GM23338 (cell line): Measurements from ENCODE around the gene CELSR1. TPM values are rescaled to one million over a fixed set of nuclear protein-coding genes. Genes with fewer than 3 reads are reported as not detected.

Experiments used
- ATAC-seq: fragments of 200-7000 bp; cut with Tn5 transposase; 3 replicates; pipeline ENCODE4 v1.9.1; 2020
- DNase-seq: peaks from one replicate; pipeline ENCODE4 v3.0.0-alpha.2; 2015; ENCODE audit warnings: low spot score
- H2AFZ ChIP-seq: fragments of 200-600 bp; sonication (generic); 2 replicates; pipeline ENCODE4 v1.8.0; 2016; ENCODE audit warnings: antibody characterized with exemption, mild to moderate bottlenecking, moderate library complexity
- H3F3A ChIP-seq: fragments of 200-600 bp; sonication (generic); replicated peaks from 2 replicates; pipeline ENCODE4 v1.8.0; 2017; ENCODE audit warnings: antibody characterized with exemption, mixed run types, low read depth
- H3K27ac ChIP-seq: fragments of 200-600 bp; sonication (generic); 2 replicates; pipeline ENCODE4 v1.6.1; 2016; ENCODE audit warnings: low read depth
- H3K27me3 ChIP-seq: fragments of 200-600 bp; sonication (generic); 2 replicates; pipeline ENCODE4 v1.8.0; 2016; ENCODE audit warnings: mild to moderate bottlenecking, mixed run types, moderate library complexity; ENCODE audit not compliant: insufficient read depth
- H3K36me3 ChIP-seq: fragments of 200-600 bp; sonication (generic); 2 replicates; pipeline ENCODE4 v1.8.0; 2016; ENCODE audit warnings: mild to moderate bottlenecking; ENCODE audit not compliant: insufficient read depth
- H3K4me1 ChIP-seq: fragments of 200-600 bp; sonication (generic); 2 replicates; pipeline ENCODE4 v1.8.0; 2016; ENCODE audit warnings: mild to moderate bottlenecking, moderate library complexity; ENCODE audit not compliant: insufficient read depth
- H3K4me2 ChIP-seq: fragments of 200-600 bp; sonication (generic); 2 replicates; pipeline ENCODE4 v1.7.1; 2017; ENCODE audit warnings: mixed run types
- H3K4me3 ChIP-seq: fragments of 200-600 bp; sonication (generic); 2 replicates; pipeline ENCODE4 v1.6.1; 2016; ENCODE audit warnings: mixed run types
- H3K79me2 ChIP-seq: fragments of 200-600 bp; sonication (generic); replicated peaks from 2 replicates; pipeline ENCODE4 v1.8.0; 2017; ENCODE audit warnings: mild to moderate bottlenecking; ENCODE audit not compliant: insufficient read depth
- H3K9me2 ChIP-seq: fragments of 200-600 bp; sonication (generic); 2 replicates; pipeline ENCODE4 v1.8.0; 2017; ENCODE audit not compliant: insufficient read depth
- H4K20me1 ChIP-seq: fragments of 200-600 bp; sonication (generic); replicated peaks from 2 replicates; pipeline ENCODE4 v1.8.0; 2017; ENCODE audit warnings: mild to moderate bottlenecking; ENCODE audit not compliant: insufficient read depth
- H3K27ac Mint-ChIP-seq: 2 replicates; pipeline ENCODE4 v1.8.0; 2020; ENCODE audit warnings: inconsistent platforms, mild to moderate bottlenecking, moderate library complexity, mixed read lengths
- H3K27me3 Mint-ChIP-seq: 3 replicates; pipeline ENCODE4 v1.8.0; 2022; ENCODE audit warnings: low read depth, mild to moderate bottlenecking, moderate library complexity, mixed read lengths, inconsistent platforms; ENCODE audit not compliant: insufficient read depth, poor library complexity
- H3K36me3 Mint-ChIP-seq: 3 replicates; pipeline ENCODE4 v1.8.0; 2021; ENCODE audit warnings: low read depth, mild to moderate bottlenecking, inconsistent platforms, moderate library complexity, mixed read lengths
- H3K4me1 Mint-ChIP-seq: 3 replicates; pipeline ENCODE4 v1.8.0; 2020; ENCODE audit warnings: mild to moderate bottlenecking, inconsistent platforms, mixed read lengths
- H3K4me3 Mint-ChIP-seq: 3 replicates; pipeline ENCODE4 v1.8.0; 2021; ENCODE audit warnings: moderate library complexity, mild to moderate bottlenecking, inconsistent platforms, mixed read lengths
- H3K9me3 Mint-ChIP-seq: 3 replicates; pipeline ENCODE4 v1.8.0; 2020; ENCODE audit warnings: moderate library complexity, mild to moderate bottlenecking, inconsistent platforms, mixed read lengths
- CREB1 ChIP-seq: fragments of 250-450 bp; sonication (Bioruptor Pico); IDR thresholded peaks from 2 replicates; pipeline ENCODE4 v1.5.0; 2020; ENCODE audit warnings: low read depth, mild to moderate bottlenecking, moderate library complexity
- CTCF ChIP-seq, 2 experiments: fragments of 200-600 bp in 1 of 2; sonication (generic) in 1 of 2; conservative IDR thresholded peaks; 2 replicates each; pipeline versions ENCODE4 v1.5.1 to v1.6.1; 2016 to 2017; ENCODE audit warnings: antibody characterized with exemption in 2 of 2, low read depth in 2 of 2, mild to moderate bottlenecking in 2 of 2, moderate library complexity in 1 of 2
- ETS1 ChIP-seq: IDR thresholded peaks from 2 replicates; pipeline ENCODE4 v1.6.1; 2016; ENCODE audit warnings: antibody characterized with exemption
- EZH2 ChIP-seq: fragments of 200-600 bp; sonication (generic); IDR thresholded peaks from one replicate; pipeline ENCODE4 v1.8.0; 2017; ENCODE audit warnings: antibody characterized with exemption, mild to moderate bottlenecking, low read depth; ENCODE audit not compliant: unreplicated experiment
- EZH2phosphoT487 ChIP-seq: fragments of 200-600 bp; sonication (generic); IDR thresholded peaks from one replicate; pipeline ENCODE4 v1.8.1; 2018; ENCODE audit warnings: antibody characterized with exemption; ENCODE audit not compliant: unreplicated experiment
- JUNB ChIP-seq: IDR thresholded peaks from one replicate; pipeline ENCODE4 v1.6.1; 2016; ENCODE audit warnings: antibody characterized with exemption; ENCODE audit not compliant: unreplicated experiment
- NANOG ChIP-seq: IDR thresholded peaks from 2 replicates; pipeline ENCODE4 v1.6.1; 2016; ENCODE audit warnings: antibody characterized with exemption, borderline replicate concordance
- POLR2AphosphoS5 ChIP-seq: IDR thresholded peaks from 2 replicates; pipeline ENCODE4 v1.6.1; 2016; ENCODE audit warnings: antibody characterized with exemption, low read depth
- REST ChIP-seq: IDR thresholded peaks from one replicate; pipeline ENCODE4 v1.6.1; 2018; ENCODE audit warnings: antibody characterized with exemption; ENCODE audit not compliant: unreplicated experiment
- STAT1 ChIP-seq: IDR thresholded peaks from one replicate; pipeline ENCODE4 v1.6.1; 2016; ENCODE audit warnings: antibody characterized with exemption; ENCODE audit not compliant: unreplicated experiment
- ZNF114 ChIP-seq: fragments of 250-450 bp; sonication (Bioruptor Pico); IDR thresholded peaks from 2 replicates; pipeline ENCODE4 v1.5.0; 2020; ENCODE audit warnings: mild to moderate bottlenecking, moderate library complexity
- ZNF331 ChIP-seq: fragments of 250-450 bp; sonication (Bioruptor Pico); IDR thresholded peaks from 2 replicates; pipeline ENCODE4 v1.5.0; 2020; ENCODE audit warnings: low read depth, mild to moderate bottlenecking, moderate library complexity
- ZNF462 ChIP-seq: fragments of 250-450 bp; sonication (Bioruptor Pico); IDR thresholded peaks from 2 replicates; pipeline ENCODE4 v1.5.0; 2020; ENCODE audit warnings: mild to moderate bottlenecking, moderate library complexity
- polyA plus RNA-seq: library from polyadenylated mRNA; unstranded; fragments of >200 nt; fragmentation: Nextera tagmentation; extraction: Ambion mirVana; gene quantifications from 2 replicates; pipeline ENCODE4 v1.2.1, GENCODE V29; 2016
- total RNA-seq: library from RNA; depleted of rRNA; stranded (reverse); fragments of >200 nt; shearing (Covaris generic); gene quantifications from 2 replicates; pipeline ENCODE4 v1.2.3, GENCODE V29; 2014

Gene CELSR1
- total and polyA plus RNA-seq, 2 experiments from 2014 or later, result 4.8 to 20.4 TPM

GRCh38 chr22:46490538-46490937 lies 46.9 kb downstream of the CELSR1 start:
- peaks cover 16% of the 10 kb centered on the region for H3K27me3 Mint-ChIP-seq
- H3K4me1 Mint-ChIP-seq, result peaks cover 16% of the 10 kb centered on the region
- no peak for ATAC-seq
- H3K4me2 ChIP-seq, result no peak overlapping the region
- no peak overlapping the region for H2AFZ ChIP-seq
- H3K36me3 Mint-ChIP-seq, result no peaks in the 10 kb centered on the region
- H3K27ac Mint-ChIP-seq, result no peak overlapping the region
- no peak overlapping the region for H3K4me3 ChIP-seq
- no peaks in the 10 kb centered on the region for H3K9me2 ChIP-seq
- no peaks in the 10 kb centered on the region for H3K4me1 ChIP-seq
- no peak overlapping the region for H3K27ac ChIP-seq
- H3K36me3 ChIP-seq, result no peaks in the 10 kb centered on the region
- H4K20me1 ChIP-seq, result no peaks in the 10 kb centered on the region
- TF ChIP-seq POLR2AphosphoS5, result no peak
- no peak for TF ChIP-seq STAT1
- no peak for TF ChIP-seq REST
- no peak for TF ChIP-seq JUNB
- TF ChIP-seq CTCF (conservative IDR thresholded peaks at IDR 0.05; ENCODE audit: low read depth in 2 of 2), result no peak
- no peak for TF ChIP-seq EZH2phosphoT487
- TF ChIP-seq ETS1, result no peak
- no peak for TF ChIP-seq ZNF114
- TF ChIP-seq ZNF462 (CRISPR knock-in tag), result no peak
- no peak for TF ChIP-seq NANOG
- TF ChIP-seq CREB1 (CRISPR knock-in tag), result no peak
- no peak for TF ChIP-seq ZNF331 (CRISPR knock-in tag)
- no peak for TF ChIP-seq EZH2
- H3K9me3 Mint-ChIP-seq, result peaks cover 3% of the 10 kb centered on the region; the same call in 1 of the 3 replicates
- no peak overlapping the region for H3K4me3 Mint-ChIP-seq
- no peaks in the 10 kb centered on the region for H3K27me3 ChIP-seq
- H3K79me2 ChIP-seq, result no peaks in the 10 kb centered on the region
- DNase-seq, result no peak
- no peaks in the 10 kb centered on the region for H3F3A ChIP-seq
